ENCODE data around the gene GOPC.

The GOPC gene

DNA sequence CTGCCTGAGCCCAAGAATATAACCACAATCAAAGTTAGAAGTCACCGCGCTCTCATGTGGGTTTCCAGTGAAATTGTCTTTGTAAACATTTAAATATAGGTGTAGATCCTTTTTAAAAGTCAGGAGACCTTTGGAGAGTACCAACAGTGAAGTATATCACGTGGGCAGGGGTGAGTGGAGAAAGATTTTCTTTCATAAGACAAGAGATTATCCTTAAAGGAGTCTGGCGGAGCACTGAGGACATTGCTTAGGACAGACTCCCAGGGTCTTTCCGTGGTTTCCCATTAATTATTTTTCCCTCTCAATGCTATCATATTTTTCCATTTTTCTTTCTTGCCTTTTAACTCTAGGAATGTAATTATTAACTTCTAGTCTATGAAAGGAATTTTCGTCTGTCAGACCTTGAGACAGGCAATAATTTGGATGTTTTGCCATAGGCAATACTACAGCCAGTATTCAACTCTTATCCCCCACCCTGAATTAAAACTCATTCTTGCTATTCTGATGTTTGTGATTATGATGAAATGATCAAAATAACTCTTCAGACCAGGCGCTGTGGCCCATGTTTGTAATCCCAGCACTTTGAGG, 88.4 kb downstream of the GOPC start:
- DNase-seq = no peak

DNA sequence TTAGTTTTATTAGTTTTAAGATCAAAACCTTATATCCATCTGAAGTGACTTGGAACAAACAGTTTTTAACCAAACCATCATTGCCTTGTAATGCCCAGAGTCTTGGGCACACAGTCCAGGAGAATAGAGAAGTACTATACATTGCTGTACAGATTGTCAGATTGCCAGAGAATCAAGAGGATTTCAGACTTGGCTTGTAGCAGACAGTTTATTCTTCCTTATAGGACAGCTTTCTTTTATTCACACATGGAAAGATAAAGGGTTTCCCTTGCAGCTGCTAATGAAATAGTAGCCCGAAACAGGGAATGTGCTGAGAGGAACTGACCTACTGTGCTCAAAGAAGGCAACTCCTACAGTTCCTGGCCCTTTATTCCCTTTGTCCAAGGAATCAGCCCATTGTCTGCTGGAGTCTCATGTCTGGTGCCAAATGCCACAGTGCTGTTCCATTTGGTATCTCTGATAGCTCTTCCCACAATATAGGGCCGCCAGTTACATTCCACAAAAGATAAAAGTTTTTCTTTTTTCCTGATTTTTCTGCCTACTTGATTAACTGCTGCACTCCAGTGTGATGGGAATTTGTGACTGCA, 89.2 kb downstream of the GOPC start:
- DNase-seq = no peak

DNA sequence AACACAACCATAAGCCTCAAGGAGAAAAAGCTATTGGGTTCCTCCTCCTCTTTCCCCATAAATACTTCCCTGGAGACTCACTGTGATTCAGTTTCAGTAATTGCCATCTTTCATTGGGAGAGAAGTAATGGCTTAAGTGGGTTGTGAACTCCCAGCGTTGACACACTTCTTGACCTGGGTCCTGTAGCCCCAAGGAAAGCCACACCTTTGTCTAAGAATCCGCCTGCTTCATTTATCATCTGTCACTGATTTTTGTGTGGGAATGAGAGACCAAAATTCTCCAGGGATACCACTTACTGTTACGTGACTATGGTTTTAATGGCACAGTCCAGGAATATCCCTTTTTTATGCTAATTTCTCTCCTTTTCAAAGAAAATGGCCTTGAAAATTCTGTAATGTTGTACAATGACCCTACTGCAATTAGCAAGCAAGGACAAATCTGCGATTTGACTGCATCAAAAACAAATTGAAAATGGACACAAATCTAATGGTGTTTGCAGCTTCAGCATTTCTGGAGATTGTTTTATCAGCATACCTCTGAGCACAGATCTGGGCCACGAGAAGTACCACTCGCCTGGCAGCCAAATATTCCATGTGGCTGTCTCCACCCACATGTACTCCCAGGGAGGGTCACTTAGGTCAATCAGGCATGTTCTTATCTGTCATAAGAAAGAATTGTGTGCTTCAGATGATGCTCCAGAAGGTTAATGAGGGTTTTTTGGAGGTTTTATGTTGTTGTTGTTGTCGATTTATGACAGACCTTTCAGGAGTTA, 90.1 kb downstream of the GOPC start:
- no peak for DNase-seq

Measured in NCI-H187 (cell line).